ENCODE measurements around the gene RPS21. TPM values are rescaled to one million over a fixed set of nuclear protein-coding genes. Genes with fewer than 3 reads are reported as not detected.

RPS21 gene
- total RNA-seq, 1 donor from 2014 or later, result 1,629 TPM

DNA sequence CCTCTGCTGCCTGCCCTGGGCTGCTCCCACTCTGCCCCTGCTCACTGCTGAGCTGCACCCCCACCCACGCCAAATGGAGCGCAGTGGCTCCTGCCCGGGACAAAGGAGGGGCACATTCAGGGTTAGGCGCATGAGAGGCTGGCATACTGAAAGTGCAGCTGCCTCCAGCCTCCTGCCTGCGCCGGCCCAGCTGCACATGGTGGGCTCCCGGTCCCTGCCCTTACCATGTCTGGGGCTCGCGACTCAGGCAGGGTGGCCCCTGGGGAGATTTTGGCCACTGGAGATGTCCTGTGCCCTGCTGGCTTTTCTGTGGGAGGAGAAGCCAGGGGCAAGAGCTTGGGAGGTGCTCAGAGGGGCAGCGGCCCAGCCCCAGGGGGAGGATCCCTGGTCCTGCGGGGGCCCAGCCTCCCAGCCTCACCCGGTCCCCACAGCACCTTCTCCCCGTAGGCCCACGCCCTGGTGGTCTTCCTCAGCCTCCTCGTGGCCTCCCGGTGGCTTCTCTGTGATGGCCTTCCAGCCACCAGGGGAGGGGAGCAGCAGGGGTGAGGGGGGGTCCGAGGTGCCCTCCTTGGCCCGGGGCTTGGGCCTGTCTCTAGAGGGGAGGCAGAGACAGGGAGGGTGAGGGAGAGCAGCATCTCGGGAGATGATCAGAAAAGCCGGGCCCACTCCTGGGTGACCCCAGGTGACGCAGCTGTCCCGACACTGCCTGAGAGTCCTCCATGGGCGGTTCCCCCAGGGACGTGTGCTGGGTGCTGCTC, 28.6 kb downstream of the RPS21 start:
- no peak overlapping the region for H3K9ac ChIP-seq
- Mint-ChIP-seq H3K4me1 (no peaks in the 10 kb centered on the region), H3K27me3 (ENCODE audit: insufficient read depth, low read depth) (peaks cover 4% of the 10 kb centered on the region), H3K9me3 (no peaks in the 10 kb centered on the region), H3K4me3 (no peak overlapping the region), H3K36me3 (no peaks in the 10 kb centered on the region), H3K27ac (no peak overlapping the region)
- DNase-seq (ENCODE audit: low spot score), result no peak
- no peaks in the 10 kb centered on the region for H3K79me2 ChIP-seq (ENCODE audit: low read depth)
- no peak overlapping the region for H3K27ac ChIP-seq
- TF ChIP-seq, protein P1, sequence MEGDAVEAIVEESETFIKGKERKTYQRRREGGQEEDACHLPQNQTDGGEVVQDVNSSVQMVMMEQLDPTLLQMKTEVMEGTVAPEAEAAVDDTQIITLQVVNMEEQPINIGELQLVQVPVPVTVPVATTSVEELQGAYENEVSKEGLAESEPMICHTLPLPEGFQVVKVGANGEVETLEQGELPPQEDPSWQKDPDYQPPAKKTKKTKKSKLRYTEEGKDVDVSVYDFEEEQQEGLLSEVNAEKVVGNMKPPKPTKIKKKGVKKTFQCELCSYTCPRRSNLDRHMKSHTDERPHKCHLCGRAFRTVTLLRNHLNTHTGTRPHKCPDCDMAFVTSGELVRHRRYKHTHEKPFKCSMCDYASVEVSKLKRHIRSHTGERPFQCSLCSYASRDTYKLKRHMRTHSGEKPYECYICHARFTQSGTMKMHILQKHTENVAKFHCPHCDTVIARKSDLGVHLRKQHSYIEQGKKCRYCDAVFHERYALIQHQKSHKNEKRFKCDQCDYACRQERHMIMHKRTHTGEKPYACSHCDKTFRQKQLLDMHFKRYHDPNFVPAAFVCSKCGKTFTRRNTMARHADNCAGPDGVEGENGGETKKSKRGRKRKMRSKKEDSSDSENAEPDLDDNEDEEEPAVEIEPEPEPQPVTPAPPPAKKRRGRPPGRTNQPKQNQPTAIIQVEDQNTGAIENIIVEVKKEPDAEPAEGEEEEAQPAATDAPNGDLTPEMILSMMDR (IDR thresholded peaks at IDR 0.05), result no peak
- no peak for TF ChIP-seq EZH2 (IDR thresholded peaks at IDR 0.05)
- TF ChIP-seq EZH2phosphoT487 (IDR thresholded peaks at IDR 0.05), result no peak
- H3K4me3 ChIP-seq, result no peak overlapping the region
- peaks cover 4% of the 10 kb centered on the region for H3F3A ChIP-seq (ENCODE audit: low read depth)
- H3K27me3 ChIP-seq, result no peaks in the 10 kb centered on the region
- H2AFZ ChIP-seq (replicated peaks), result no peak overlapping the region
- H3K4me1 ChIP-seq, result peaks cover 2% of the 10 kb centered on the region
- no peaks in the 10 kb centered on the region for H3K36me3 ChIP-seq
- H3K4me2 ChIP-seq, result no peak overlapping the region
- no peaks in the 10 kb centered on the region for H4K20me1 ChIP-seq (ENCODE audit: low read depth)
- no peaks in the 10 kb centered on the region for H3K9me3 ChIP-seq (ENCODE audit: low read depth)

DNA sequence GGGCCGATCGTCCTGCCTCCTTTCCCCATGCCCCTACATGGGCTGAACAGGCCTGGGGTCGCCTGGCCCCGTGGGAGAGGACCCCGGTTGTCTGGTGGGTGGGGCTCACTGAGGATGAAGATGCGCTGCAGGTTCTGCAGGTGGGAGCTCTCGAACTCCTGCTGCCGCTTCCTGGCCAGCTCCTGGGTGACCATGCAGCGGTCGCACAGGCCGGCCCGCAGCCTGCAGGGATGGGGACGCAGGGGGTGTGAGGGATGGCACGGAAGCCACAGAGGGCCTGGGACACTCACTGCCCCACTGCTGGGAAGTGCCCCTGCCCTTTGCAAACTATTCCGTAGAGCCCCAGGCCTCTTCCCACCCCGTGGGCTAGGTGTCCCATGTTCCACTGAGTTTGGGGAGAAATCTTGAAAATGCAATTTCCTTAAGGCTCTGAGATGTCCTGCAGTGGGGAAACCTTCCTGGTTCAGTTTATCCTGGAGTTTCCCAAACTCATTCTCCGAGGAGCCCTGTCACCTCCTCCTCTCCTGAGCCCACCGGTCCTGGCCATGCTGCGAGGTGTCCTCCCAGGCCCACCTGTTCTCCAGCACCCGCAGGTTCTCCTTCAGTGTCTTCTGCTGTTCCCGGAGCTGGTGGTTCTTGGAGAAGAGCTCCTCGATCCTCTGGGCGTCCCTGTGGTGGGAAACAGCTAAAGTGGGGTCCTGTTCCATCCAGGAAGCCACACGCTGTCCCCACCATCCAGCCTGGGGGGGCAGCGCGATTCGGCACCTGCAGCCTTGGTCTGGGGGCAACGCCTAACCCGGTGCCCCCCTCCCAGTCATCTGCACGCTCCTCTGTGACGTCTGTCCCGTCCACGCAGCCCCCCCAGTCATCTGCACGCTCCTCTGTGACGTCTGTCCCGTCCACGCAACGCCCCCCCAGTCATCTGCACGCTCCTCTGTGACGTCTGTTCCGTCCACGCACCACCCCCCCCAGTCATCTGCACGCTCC, 30.0 kb downstream of the RPS21 start:
- H2AFZ ChIP-seq (replicated peaks), result no peak overlapping the region
- no peak overlapping the region for H3K9ac ChIP-seq
- H3K27ac ChIP-seq, result no peak overlapping the region
- no peaks in the 10 kb centered on the region for H3K9me3 Mint-ChIP-seq
- no peaks in the 10 kb centered on the region for H3K36me3 ChIP-seq
- H3K4me1 ChIP-seq, result no peaks in the 10 kb centered on the region
- no peak overlapping the region for H3K4me3 Mint-ChIP-seq
- no peak for DNase-seq (ENCODE audit: low spot score)
- no peak for TF ChIP-seq EZH2phosphoT487 (IDR thresholded peaks at IDR 0.05)
- TF ChIP-seq, protein P1 (IDR thresholded peaks at IDR 0.05), result no peak
- TF ChIP-seq EZH2 (IDR thresholded peaks at IDR 0.05), result no peak
- H3K79me2 ChIP-seq (ENCODE audit: low read depth), result no peaks in the 10 kb centered on the region
- H3K27ac Mint-ChIP-seq, result no peak overlapping the region
- peaks cover 10% of the 10 kb centered on the region for H3F3A ChIP-seq (ENCODE audit: low read depth)
- no peaks in the 10 kb centered on the region for H3K36me3 Mint-ChIP-seq
- no peaks in the 10 kb centered on the region for H3K9me3 ChIP-seq (ENCODE audit: low read depth)
- H3K27me3 ChIP-seq, result no peaks in the 10 kb centered on the region
- no peak overlapping the region for H3K4me2 ChIP-seq
- H4K20me1 ChIP-seq (ENCODE audit: low read depth), result no peaks in the 10 kb centered on the region
- H3K4me1 Mint-ChIP-seq, result peaks cover 4% of the 10 kb centered on the region
- H3K4me3 ChIP-seq, result no peak overlapping the region
- H3K27me3 Mint-ChIP-seq (ENCODE audit: insufficient read depth, low read depth), result peaks cover 4% of the 10 kb centered on the region

DNA sequence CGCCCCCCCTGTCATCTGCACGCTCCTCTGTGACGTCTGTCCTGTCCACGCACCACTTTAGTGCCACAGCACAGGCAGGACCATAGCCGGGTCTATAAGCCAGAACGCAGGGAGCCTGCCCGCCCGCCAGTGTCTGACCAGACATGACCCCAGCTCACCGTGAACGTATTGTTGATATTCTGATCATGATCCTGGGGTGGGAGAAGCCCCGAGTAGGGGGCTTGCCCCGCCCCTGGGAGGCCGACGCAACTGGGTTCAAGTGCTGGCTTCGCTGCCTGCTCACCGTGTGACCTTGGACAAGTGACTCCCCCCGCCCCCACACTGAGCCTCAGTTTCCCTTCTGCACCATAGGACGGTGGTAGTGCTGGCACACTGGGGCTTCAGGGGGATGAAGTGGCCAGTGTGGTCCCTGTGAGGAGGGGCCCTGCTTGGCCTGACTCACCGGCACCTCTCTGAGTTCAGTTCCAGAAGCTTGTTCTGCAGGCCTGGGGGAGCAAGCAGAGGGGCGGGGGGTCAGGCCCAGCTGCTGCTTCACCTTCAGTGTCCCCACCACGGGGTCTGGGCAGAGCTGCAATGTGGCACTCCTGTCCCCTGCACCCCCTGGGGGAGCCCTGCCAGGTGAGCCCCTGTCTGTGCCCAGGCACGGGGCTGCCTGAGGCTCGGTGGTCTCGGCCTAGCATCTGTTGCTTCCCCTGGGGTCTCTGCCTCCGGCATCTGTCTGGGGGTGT, 31.2 kb downstream of the RPS21 start:
- no peaks in the 10 kb centered on the region for H3K36me3 Mint-ChIP-seq

More for the DNA sequence above, 31.2 kb downstream of the RPS21 start:
- Histone ChIP-seq H3K9me3 (ENCODE audit: low read depth) (no peaks in the 10 kb centered on the region), H3K9ac (no peak overlapping the region), H3K79me2 (ENCODE audit: low read depth) (no peaks in the 10 kb centered on the region), H3K4me1 (no peaks in the 10 kb centered on the region), H3K27ac (no peak overlapping the region), H3K4me3 (no peak overlapping the region), H2AFZ (replicated peaks) (no peak overlapping the region), H3K36me3 (no peaks in the 10 kb centered on the region), H4K20me1 (ENCODE audit: low read depth) (no peaks in the 10 kb centered on the region), H3K4me2 (no peak overlapping the region), H3K27me3 (no peaks in the 10 kb centered on the region), H3F3A (ENCODE audit: low read depth) (peaks cover 10% of the 10 kb centered on the region)
- H3K9me3 Mint-ChIP-seq, result no peaks in the 10 kb centered on the region
- peaks cover 6% of the 10 kb centered on the region for H3K27me3 Mint-ChIP-seq (ENCODE audit: insufficient read depth, low read depth)
- no peak for TF ChIP-seq EZH2phosphoT487 (IDR thresholded peaks at IDR 0.05)
- TF ChIP-seq, protein P1 (IDR thresholded peaks at IDR 0.05), result no peak
- TF ChIP-seq EZH2 (IDR thresholded peaks at IDR 0.05), result no peak
- no peak for DNase-seq (ENCODE audit: low spot score)
- no peak overlapping the region for H3K4me3 Mint-ChIP-seq
- H3K4me1 Mint-ChIP-seq, result peaks cover 4% of the 10 kb centered on the region
- no peak overlapping the region for H3K27ac Mint-ChIP-seq
